GM03348 (cell line): ENCODE measurements around the gene LIN28B.

ENCODE experiments used
- DNase-seq: peaks from one replicate; pipeline ENCODE4 v3.0.0; 2012; ENCODE audit warnings: low spot score

Gene LIN28B

DNA sequence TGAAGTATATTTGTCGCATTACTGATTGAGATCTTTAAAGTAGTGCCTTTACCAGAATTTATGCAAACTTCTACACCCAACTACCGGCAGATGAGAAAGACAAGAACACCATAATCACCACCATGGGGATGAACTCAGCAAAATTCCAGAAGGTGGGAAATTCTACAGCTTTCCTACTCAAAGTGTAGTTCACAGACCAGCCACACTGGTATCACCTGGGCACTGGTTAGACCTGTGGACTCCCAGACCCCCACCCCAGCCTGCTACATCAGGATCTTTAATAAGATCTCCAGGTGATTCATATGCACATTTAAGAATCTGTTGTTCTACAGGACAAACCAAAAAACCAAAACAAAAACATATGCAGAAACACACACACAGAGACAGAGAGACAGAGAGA lies 155.0 kb downstream of the LIN28B start:
- DNase-seq, result no peak

DNA sequence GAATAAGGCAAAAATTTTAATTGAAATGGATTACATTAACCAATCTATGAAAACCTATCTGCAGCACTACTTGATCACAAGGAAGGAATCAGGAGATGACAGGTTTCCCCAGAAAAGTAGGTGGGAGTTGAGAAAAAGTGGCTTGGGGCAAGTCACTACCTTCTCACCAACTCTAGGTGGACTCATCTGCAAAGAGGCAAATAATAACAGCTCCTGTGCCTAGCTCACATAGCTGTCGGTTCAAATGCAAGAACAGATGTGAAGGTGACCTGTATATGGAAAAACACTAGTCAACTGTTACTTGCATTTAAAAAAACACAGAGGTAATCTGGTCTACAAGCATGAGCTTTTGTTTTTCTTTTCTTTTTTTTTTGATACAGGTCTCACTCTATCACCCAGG lies 155.7 kb downstream of the LIN28B start:
- no peak for DNase-seq

DNA sequence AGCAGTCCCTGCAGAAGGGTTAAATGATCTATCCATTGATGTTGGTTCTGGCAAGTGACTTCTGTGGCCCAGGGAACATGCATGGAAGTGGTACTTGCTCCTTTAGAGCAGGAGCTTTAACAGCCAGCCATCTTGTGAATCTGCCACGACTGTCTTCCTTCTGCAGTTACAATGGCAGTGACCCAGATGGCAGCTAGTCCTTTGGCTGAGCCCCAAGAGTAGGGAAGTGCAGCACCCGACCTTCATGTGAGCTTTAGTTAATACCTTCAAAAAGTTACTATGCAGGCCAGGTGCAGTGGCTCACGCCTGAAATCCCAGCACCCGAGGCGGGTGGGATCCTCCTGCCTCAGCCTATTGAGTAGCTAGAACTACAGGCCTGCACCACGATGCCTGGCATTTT lies 156.5 kb downstream of the LIN28B start:
- DNase-seq, result no peak

DNA sequence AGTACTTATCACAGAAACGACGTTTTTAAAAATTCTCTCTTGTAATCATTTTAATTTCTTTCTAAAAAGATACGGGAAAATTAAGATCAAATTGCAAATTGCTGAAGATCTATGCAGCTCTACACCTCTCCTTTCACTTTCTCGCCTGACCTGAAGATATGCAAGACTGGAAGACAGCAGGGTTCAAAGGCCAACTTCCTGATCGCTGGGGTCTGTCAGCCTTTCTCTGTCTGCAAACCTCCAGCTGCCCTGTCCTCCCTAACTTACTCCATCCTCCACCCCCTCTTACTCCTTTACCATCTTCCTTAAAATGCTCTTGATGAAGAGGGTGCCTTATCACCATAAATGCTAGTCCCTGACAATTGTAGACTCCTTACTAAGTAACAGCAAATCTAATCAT lies 159.2 kb downstream of the LIN28B start:
- no peak for DNase-seq

DNA sequence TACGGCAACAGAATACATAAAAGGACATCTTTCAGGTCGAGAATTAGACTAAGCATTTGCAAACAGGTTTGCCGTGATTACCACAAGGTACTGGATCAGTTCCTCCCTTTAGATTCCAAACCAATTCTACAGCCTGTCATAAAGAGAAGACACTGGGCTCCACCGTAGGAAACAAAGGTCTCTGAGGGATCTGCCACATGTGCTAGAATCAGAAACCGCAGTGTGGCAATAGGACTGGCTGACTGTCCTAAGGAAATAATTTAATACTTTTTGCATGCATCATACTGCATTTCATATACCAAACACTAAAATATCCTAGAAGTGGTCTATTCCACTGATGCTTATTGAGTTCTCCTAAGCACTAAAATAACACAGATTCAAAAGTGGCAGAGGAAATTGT lies 163.7 kb downstream of the LIN28B start:
- no peak for DNase-seq

DNA sequence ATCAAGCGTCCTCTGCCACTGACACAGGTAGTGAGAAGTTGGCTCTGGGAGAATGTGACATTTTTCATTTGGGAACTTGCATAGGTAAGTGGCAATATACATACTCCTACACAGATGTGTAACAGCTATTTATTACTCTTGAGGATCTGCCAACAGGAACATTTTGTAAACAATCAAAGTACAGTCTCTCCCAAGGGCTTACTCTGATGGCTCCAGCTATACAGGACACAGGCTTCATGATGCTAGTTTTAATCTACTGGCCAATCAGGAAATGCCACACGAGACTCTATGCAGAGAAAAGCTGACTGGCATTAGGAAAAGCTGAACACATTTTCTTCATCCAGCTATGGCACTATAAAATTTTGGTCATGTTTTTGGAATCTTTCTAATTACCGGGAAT lies 165.1 kb downstream of the LIN28B start:
- no peak for DNase-seq

DNA sequence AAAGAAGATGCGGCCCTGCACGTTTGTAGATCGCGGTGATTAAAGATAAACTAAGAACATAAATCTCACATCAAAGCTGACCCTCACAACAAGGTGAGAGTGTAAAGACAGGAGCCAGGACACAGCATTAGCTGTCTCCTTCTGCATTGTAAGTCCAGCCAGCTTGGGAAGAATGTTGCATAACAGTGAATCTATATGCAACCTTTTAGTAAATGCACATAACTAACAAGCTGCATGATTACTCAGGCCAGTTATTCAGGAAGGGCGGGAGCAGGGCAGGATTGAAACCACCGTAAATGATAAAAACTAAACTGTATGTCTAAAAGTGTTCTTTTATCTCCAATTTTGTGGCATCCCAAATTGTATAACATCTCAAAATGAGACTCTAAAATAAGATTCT lies 165.8 kb downstream of the LIN28B start:
- no peak for DNase-seq
